Neural cell (in vitro differentiated cells): Measurements from ENCODE around the gene ANGEL1. TPM values are rescaled to one million over a fixed set of nuclear protein-coding genes. Genes with fewer than 3 reads are reported as not detected.

Experiments used
- H2AFZ ChIP-seq: fragments of 200-600, 300-800 bp; sonication (generic), shearing (Covaris generic); 2 replicates; pipeline ENCODE4 v1.6.0; 2014; ENCODE audit warnings: low read depth, mild to moderate bottlenecking, antibody characterized with exemption, low read length, moderate library complexity
- H3F3A ChIP-seq: fragments of 200-600 bp; shearing (Covaris generic); 2 replicates; pipeline ENCODE4 v1.6.1; 2016; ENCODE audit warnings: mild to moderate bottlenecking, moderate library complexity, mixed read lengths, antibody characterized with exemption, low read length; ENCODE audit not compliant: insufficient read depth, poor library complexity, severe bottlenecking
- H3K27ac ChIP-seq: fragments of 200-600, 300-800 bp; sonication (generic), shearing (Covaris generic); 2 replicates; pipeline ENCODE4 v1.5.1; 2014; ENCODE audit warnings: mild to moderate bottlenecking, low read length, moderate library complexity
- H3K27me3 ChIP-seq: fragments of 300-800, 200-600 bp; sonication (generic), shearing (Covaris generic); 2 replicates; pipeline ENCODE4 v1.6.0; 2014; ENCODE audit warnings: mild to moderate bottlenecking, low read depth, low read length, moderate library complexity; ENCODE audit not compliant: insufficient read depth
- H3K36me3 ChIP-seq: fragments of 300-800, 200-600 bp; sonication (generic), shearing (Covaris generic); 2 replicates; pipeline ENCODE4 v1.5.1; 2014; ENCODE audit warnings: mild to moderate bottlenecking, antibody characterized with exemption, low read length, moderate library complexity; ENCODE audit not compliant: insufficient read depth
- H3K4me2 ChIP-seq: fragments of 300-800, 200-600 bp; sonication (generic), shearing (Covaris generic); 2 replicates; pipeline ENCODE4 v1.6.0; 2014; ENCODE audit warnings: mild to moderate bottlenecking, low read length
- H3K4me3 ChIP-seq: fragments of 300-800, 200-600 bp; sonication (generic), shearing (Covaris generic); 2 replicates; pipeline ENCODE4 v1.5.1; 2014; ENCODE audit warnings: mild to moderate bottlenecking, low read length, moderate library complexity
- H3K79me2 ChIP-seq: fragments of 200-600 bp; shearing (Covaris generic); replicated peaks from 2 replicates; pipeline ENCODE4 v1.6.0; 2014; ENCODE audit warnings: mild to moderate bottlenecking, low read length, moderate library complexity; ENCODE audit not compliant: insufficient read depth
- H3K9ac ChIP-seq: fragments of 300-800, 200-600 bp; sonication (generic), shearing (Covaris generic); 2 replicates; pipeline ENCODE4 v1.6.1; 2016; ENCODE audit warnings: mild to moderate bottlenecking, low read length, mixed read lengths
- H3K9me2 ChIP-seq: fragments of 200-600 bp; shearing (Covaris generic); 2 replicates; pipeline ENCODE4 v1.6.1; 2016; ENCODE audit warnings: mild to moderate bottlenecking, low read length, mixed read lengths; ENCODE audit not compliant: insufficient read depth
- H3K9me3 ChIP-seq: fragments of 200-600, 300-800 bp; sonication (generic), shearing (Covaris generic); 2 replicates; pipeline ENCODE4 v1.6.1; 2016; ENCODE audit warnings: mild to moderate bottlenecking, mixed run types, low read length, moderate library complexity, mixed read lengths
- H4K20me1 ChIP-seq: fragments of 200-600 bp; shearing (Covaris generic); 2 replicates; pipeline ENCODE4 v1.6.1; 2016; ENCODE audit warnings: mild to moderate bottlenecking, mixed run types; ENCODE audit not compliant: insufficient read depth
- CTCF ChIP-seq: fragments of 450-650 bp; IDR thresholded peaks from 2 replicates; pipeline ENCODE4 v1.5.1; 2014; ENCODE audit warnings: antibody characterized with exemption, mild to moderate bottlenecking, moderate library complexity; ENCODE audit not compliant: poor library complexity, severe bottlenecking
- EP300 ChIP-seq: fragments of 450-650 bp; conservative IDR thresholded peaks from 2 replicates; pipeline ENCODE4 v1.6.1; 2014; ENCODE audit warnings: antibody characterized with exemption, mild to moderate bottlenecking, moderate library complexity; ENCODE audit not compliant: poor library complexity, severe bottlenecking
- EZH2 ChIP-seq: fragments of 200-600, 300-800 bp; shearing (Covaris generic), sonication (generic); IDR thresholded peaks from 2 replicates; pipeline ENCODE4 v1.6.1; 2014; ENCODE audit warnings: antibody characterized with exemption, low read length, borderline replicate concordance, mild to moderate bottlenecking; ENCODE audit not compliant: insufficient read depth, poor library complexity, severe bottlenecking
- MXI1 ChIP-seq: fragments of 450-650 bp; conservative IDR thresholded peaks from 2 replicates; pipeline ENCODE4 v1.6.1; 2014; ENCODE audit warnings: antibody characterized with exemption, mild to moderate bottlenecking; ENCODE audit not compliant: poor library complexity, severe bottlenecking
- POLR2AphosphoS5 ChIP-seq: IDR thresholded peaks from 2 replicates; pipeline ENCODE4 v1.6.1; 2012
- RAD21 ChIP-seq: fragments of 450-650 bp; conservative IDR thresholded peaks from 2 replicates; pipeline ENCODE4 v1.6.1; 2014; ENCODE audit warnings: antibody characterized with exemption, mild to moderate bottlenecking, moderate library complexity
- REST ChIP-seq: IDR thresholded peaks from 2 replicates; pipeline ENCODE4 v1.6.1; 2012; ENCODE audit warnings: borderline replicate concordance
- SMC3 ChIP-seq: fragments of 450-650 bp; conservative IDR thresholded peaks from 2 replicates; pipeline ENCODE4 v1.6.1; 2014; ENCODE audit warnings: antibody characterized with exemption, mild to moderate bottlenecking, moderate library complexity; ENCODE audit not compliant: poor library complexity
- TAF1 ChIP-seq: IDR thresholded peaks from 2 replicates; pipeline ENCODE4 v1.6.1; 2012; ENCODE audit warnings: low read depth
- polyA plus RNA-seq: library from polyadenylated mRNA; depleted of rRNA; stranded (reverse); fragments of >200 nt; gene quantifications from 2 replicates; pipeline ENCODE4 v1.2.3, GENCODE V29; 2014

ANGEL1 gene
- polyA plus RNA-seq, 1 donor from 2014 or later, result 18.4 TPM

- Histone ChIP-seq H3K36me3 (no peaks in the 10 kb centered on the region), H3K27me3 (no peaks in the 10 kb centered on the region), H3K4me3 (peak overlapping the region; percentile 95), H3K4me2 (peak overlapping the region; percentile 65), H3K9ac (peak overlapping the region; percentile 83), H3K79me2 (no peaks in the 10 kb centered on the region), H3K9me3 (no peaks in the 10 kb centered on the region), H3K27ac (no peak overlapping the region), H4K20me1 (no peaks in the 10 kb centered on the region), H3F3A (no peaks in the 10 kb centered on the region), H3K9me2 (no peaks in the 10 kb centered on the region), H2AFZ (peak overlapping the region; percentile 46)
- TF ChIP-seq CTCF (no peak), MXI1 (no peak), EP300 (no peak), RAD21 (no peak), SMC3 (no peak), POLR2AphosphoS5 (no peak), TAF1 (no peak), REST (no peak), EZH2 (no peak)
Measured at GRCh38 chr14:76812093-76812421, 625 bp downstream of the ANGEL1 start.

- Histone ChIP-seq H3K9me3 (no peaks in the 10 kb centered on the region), H3K79me2 (no peaks in the 10 kb centered on the region), H3K27ac (no peak overlapping the region), H4K20me1 (no peaks in the 10 kb centered on the region), H3K4me2 (peak overlapping the region; percentile 65), H3F3A (no peaks in the 10 kb centered on the region), H3K27me3 (no peaks in the 10 kb centered on the region), H3K9ac (peak overlapping the region; percentile 83), H3K36me3 (no peaks in the 10 kb centered on the region), H3K9me2 (no peaks in the 10 kb centered on the region), H2AFZ (no peak overlapping the region), H3K4me3 (peak overlapping the region; percentile 95)
- TF ChIP-seq SMC3 (no peak), EZH2 (no peak), TAF1 (no peak), REST (no peak), POLR2AphosphoS5 (no peak), MXI1 (no peak), RAD21 (no peak), CTCF (no peak), EP300 (no peak)
Measured at GRCh38 chr14:76811561-76811960, 1.1 kb downstream of the ANGEL1 start.
